Activated CD8-positive, alpha-beta memory T cell treated with anti-CD3 and anti-CD28 coated beads, Interleukin-2, amount 50 U/mL, for 4 hours (primary cell): ENCODE measurements around the gene TIMP1.
"Not testable (repeated sequence)": the region's sequence is repeated elsewhere in the genome, so short reads cannot be mapped to it uniquely, and the experiment has no call there.

ENCODE experiments used
- DNase-seq: peaks from one replicate; pipeline ENCODE4 v3.0.0-alpha.2; 2020

TIMP1 gene

GRCh38 chrX:47574076-47574546 lies 8.1 kb upstream of the TIMP1 start:
- no peak for DNase-seq

GRCh38 chrX:47574547-47575301 lies 7.5 kb upstream of the TIMP1 start:
- DNase-seq, result no peak

DNA sequence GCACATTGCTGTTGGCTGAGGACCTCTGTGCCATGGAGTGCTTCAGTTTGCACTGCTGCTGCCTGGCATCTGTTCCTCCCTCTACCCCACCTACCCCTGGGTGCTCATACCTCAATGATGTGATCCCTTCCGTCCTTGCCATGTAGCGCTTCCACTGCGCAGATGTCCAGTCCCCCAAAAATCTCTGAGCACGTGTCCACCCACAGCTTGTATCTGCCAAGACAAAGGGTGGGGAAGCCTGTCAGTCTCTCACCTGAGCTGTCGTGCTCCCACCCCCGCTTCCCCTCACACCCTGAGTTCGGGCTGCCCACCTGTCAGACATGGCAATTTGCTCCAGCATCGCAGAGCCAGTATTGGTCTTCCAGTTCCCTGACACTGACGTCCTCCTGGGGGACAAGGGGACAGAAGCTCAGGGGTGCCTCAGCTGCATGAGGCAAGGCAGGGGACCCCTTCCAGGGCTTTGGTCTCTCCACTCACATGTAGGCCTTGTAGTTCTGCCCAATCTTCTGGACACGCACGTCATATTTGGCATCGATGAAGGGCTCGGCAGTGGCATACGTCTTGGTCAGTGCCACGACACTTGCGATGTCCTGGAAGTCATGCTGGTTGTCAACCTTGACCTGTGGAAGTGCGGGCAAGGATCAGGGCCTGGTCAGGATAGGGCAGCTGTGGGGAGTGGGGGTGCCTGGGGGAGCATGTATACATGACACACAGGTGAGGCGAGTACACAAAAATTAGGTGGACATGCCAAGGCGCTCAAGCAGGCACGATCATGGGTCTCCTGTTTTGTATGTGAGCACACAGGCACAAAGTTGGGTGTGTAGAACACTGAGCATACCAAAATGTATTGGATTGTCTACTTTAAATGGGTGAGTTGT lies 6.0 kb upstream of the TIMP1 start:
- no peak for DNase-seq

GRCh38 chrX:47577424-47577823 lies 4.8 kb upstream of the TIMP1 start:
- DNase-seq, result no peak

GRCh38 chrX:47577901-47578300 lies 4.3 kb upstream of the TIMP1 start:
- DNase-seq, result no peak

DNA sequence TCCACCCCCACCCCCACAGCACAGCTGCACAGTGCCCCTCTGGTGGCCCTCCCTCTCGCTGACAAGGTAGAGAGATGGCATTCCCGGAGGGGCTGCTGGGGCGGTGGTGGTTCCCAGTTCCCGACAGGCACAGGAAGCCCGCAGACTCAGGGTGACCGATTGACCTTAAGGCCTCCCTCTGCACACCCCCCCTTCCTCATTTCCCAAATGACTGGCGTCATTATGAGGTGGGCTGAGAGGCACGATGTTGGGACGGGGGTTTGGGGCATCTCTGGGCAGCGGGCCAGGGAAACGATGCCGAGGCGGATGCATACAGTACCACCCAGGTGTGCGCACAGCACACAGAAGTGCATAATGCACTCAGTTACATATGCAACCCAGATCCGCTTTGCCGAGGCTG lies 3.5 kb upstream of the TIMP1 start:
- DNase-seq, result no peak

DNA sequence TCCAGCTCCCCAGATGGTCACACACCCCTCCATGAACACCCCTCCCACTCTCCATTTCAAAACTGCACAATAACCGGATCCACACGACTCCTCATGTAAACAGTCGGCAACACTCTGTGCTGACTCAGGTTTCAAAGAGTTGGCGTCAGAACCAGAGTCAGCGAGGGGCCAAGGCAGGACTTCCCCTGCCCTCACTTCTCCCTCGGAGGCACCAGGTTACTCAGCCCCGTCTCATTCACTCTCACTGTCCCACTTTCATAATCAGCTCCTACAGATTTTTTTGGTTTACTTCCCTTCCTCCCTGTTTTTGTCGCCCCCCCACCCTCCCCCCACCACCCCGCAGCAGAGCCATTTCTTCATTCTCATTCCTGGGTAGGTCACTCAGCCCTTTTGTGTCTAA lies 2.7 kb upstream of the TIMP1 start:
- no peak for DNase-seq

GRCh38 chrX:47583240-47583861 lies 1.1 kb downstream of the TIMP1 start:
- no peak for DNase-seq

- no peak for DNase-seq
These were observed 2.5 kb downstream of the TIMP1 start for GRCh38 chrX:47584714-47585113.

GRCh38 chrX:47585273-47585672 lies 3.0 kb downstream of the TIMP1 start:
- DNase-seq, result no peak

- DNase-seq, result no peak
These were observed 4.0 kb downstream of the TIMP1 start for GRCh38 chrX:47586043-47586787.

GRCh38 chrX:47587091-47587891 lies 5.1 kb downstream of the TIMP1 start:
- no peak for DNase-seq

DNA sequence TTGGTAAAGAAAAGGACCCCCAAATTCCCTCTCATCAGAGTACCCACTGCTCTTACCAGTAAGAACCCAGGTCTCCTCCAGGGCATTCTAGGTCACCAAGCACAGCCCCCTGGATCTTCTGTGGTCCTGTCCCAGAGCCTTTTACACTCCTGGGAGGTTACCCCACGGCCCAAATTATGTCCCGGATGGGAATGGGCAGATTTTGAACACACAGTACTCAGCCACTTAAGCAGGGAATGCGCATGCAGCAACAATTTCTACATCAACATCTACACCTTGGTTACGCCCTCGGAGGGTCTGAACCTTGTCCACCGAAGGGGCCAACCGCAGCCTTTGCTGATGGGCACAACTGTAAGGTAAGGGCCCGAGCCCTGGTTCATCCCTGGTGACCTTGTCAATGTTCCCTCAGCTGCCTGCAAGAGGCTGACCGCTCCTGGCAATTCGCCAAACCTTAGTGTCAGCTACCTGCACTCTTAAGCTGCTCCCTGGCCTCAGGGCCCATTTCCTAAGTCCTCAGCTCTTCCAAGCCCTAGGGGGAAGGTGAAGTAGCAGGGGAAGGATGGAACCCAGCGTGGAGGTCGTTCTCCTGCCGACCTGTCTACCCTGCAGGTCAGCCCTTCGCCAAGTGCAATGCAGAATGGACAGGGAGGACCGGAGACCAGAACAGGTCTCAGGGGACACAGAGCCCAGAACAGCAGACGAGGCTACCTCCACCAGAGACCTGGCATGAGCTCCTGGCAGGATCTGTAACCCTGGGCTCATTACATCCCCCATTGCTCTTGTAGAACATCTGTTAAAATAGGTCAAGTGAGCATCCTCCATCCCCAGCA lies 5.9 kb downstream of the TIMP1 start:
- no peak for DNase-seq

- DNase-seq, result no peak
These were observed 8.7 kb downstream of the TIMP1 start for GRCh38 chrX:47590984-47591383.

- DNase-seq, result no peak
These were observed 11.3 kb downstream of the TIMP1 start for GRCh38 chrX:47593522-47593921.

DNA sequence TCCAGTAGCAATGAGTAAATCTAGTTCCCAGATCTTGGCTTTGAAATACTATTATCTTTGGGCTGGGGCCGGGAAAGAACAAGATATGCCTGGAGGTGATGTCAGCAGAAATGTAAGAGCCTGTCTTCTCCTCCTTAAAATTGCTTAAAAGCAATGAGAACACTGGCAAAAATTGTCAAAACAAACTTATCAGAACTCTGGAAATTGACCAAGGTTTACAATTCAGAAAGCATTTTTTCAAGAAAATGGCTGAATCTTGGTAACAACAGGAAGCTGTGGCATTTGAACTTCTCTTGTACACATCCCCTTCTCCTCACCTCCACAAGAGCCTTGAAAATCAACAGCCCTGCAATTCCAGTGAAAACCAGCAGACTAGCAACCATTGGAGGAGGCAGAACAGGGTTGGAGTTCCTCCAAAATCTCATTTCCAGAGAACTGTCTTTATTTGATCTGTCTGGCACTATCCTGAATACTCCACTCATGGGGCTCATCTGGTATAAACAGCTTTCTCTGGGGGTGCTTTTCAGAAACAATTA lies 13.5 kb downstream of the TIMP1 start:
- DNase-seq, result no peak

DNA sequence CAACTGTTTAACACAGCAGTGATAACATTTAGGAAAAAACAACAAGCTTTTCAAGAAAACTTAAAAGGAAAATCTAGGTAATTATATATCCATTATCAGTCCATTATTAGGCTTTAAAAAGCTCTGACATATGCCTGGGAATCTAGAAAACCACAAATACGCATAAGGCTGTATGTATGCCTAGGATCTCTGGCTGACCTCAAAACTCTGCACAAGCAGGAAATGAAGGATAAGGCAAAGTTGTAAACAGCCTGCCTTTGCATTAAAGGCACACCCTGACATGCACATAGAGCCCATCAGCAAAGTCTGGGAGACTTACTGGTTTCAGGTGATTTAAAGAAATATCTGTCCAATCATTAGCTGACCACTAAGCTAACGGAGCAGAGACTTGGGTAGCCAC lies 14.0 kb downstream of the TIMP1 start:
- DNase-seq, result no peak

DNA sequence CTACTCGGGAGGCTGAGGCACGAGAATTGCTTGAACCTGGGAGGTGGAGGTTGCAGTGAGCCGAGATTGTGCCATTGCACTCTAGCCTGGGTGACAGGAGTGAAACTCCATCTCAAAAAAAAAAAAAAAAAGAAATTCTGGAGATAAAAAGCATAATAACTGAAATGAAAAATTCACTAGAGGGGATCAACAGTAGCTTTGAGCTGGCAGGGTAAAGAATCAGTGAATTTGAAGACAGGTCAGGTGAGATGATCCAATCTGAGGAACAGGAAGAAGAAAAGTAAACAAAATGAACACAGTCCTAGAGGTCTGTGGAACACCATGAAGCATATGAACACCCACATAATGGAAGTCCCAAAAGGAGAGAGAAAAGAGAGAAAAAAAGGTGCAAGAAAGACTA lies 15.0 kb downstream of the TIMP1 start:
- no peak for DNase-seq

DNA sequence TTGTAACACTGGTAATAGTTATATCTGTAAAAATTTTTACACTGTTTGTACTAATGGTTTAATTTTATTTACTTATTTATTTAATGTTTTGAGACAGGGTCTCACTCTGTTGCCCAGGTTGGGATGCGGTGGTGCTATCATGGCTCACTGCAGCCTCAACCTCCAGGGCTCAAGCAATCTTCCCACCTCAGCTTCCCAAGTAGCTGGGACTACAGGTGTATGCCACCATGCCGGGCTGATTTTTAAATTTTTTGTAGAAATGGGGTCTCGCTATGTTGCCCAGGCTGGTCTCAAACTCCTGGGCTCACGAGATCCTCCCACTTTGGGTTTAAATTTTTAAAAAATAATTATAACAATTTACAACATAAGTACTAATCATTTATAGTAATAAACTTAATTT lies 20.9 kb downstream of the TIMP1 start:
- DNase-seq, result not testable (repeated sequence)

DNA sequence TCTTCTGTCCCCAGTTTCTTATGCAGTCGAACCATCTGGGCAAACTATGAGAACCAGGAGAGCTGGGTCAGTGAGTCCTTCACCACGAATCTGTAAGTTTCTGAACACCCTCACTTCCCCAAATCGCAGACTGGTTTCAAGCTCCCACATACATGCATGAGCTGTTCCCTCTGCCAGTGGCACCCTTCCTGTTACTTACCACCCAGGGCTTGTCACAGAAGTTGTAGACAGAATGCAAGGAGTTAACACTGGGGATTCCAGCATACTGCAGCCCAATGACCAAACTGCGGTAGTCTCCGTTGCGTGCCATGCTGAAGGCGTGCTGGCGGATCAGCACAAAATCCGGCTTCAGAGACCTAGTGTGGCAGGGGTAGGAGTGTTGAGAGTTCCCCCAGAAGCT lies 22.8 kb downstream of the TIMP1 start:
- no peak for DNase-seq

DNA sequence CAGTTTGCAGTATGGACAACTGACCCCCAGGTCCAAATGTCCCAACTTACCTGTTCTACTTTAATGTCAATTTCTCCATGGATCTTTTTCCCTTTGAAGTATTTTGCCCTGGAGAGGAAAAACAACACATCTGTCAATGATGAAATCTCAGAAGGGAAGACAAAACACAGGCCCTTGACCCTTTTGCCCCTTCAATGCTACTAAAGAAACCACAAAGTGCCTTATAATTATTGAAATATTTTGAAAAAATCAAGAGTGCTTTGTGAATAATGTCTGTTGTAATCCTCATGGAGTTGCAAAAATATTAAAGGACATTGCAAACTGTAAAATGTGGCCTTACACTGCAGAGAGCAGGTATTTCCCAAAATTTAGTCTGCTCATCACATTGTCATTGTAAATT lies 24.9 kb downstream of the TIMP1 start:
- DNase-seq, result no peak
